Suppressor macrophage treated with lipopolysaccharide for 1 hour (primary cell): ENCODE data around the gene PIAS1.

Experiments
- DNase-seq, 3 donors: peaks; one replicate each; pipeline ENCODE4 v3.0.0-alpha.2; 2020 to 2022

PIAS1 gene

DNA sequence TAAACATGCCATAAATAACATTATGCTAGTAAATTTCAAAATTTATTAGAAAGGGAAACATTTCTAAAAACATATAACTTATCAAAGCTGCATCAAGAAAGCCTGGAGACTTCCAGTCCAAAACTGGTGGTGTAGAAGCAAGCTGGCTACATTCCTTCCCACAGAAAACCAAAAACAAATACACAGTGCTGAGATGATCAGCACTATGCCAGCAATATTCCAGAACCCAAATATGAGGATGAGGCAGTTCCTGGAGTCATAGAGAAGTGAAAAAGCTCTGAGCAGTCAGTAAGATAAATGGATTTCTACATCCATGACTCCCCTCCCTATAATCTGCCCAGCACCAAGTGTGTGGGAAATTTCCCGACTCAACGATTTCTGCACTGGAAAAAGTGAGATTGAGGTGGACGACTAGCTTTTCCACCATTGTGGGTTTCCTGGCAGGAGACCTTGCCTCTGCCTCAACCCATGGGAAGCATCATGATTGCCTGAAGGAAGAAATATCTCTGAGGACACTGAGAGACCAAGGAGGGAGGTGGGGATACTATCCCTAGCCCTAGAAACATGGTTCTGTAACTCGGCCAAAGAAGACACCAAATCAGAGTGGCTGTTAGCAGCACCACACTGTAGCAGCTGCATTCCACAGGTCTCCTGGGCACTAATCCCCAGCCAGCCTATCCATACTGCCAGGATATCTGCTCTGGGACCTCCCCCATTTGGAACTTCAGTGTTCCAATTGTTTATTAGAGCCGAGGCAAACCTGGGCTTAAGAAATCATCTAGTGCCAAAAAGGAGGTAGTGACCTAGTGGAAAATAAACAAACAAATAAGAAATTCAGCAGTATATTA lies 187.2 kb downstream of the PIAS1 start:
- DNase-seq: no peak
